ENCODE results near the gene DCLK2.

- TF ChIP-seq RCOR1 (IDR thresholded peaks at IDR 0.05; ENCODE audit: insufficient replicate concordance, low read length) (no peak), CTCF (conservative IDR thresholded peaks at IDR 0.05; ENCODE audit: low read depth, low read length) (no peak), ELK1 (IDR thresholded peaks at IDR 0.05; ENCODE audit: borderline replicate concordance, low read depth, low read length) (no peak), MXI1 (IDR thresholded peaks at IDR 0.05; ENCODE audit: borderline replicate concordance, low read depth, low read length) (no peak), BHLHE40 (IDR thresholded peaks at IDR 0.05; ENCODE audit: low read depth, low read length) (no peak), POLR2A (IDR thresholded peaks at IDR 0.05; ENCODE audit: low read depth, low read length) (no peak)
These were observed 129.6 kb downstream of the DCLK2 start for GRCh38 chr4:150207871-150208270.

Measured in IMR-90 (cell line).